Thoracic aorta (tissue), 2 donors: ENCODE data around the gene ARHGDIG. TPM values are rescaled to one million over a fixed set of nuclear protein-coding genes. Genes with fewer than 3 reads are reported as not detected.
A peak's percentile ranks its signal among the peaks of the same experiment; 100 is the strongest.

Experiments used
- ATAC-seq: fragments of 150-250 bp; one replicate; pipeline ENCODE4 v1.8.0; 2017; ENCODE audit warnings: low read depth; ENCODE audit not compliant: insufficient number of reproducible peaks, low FRiP score
- DNase-seq: peaks from one replicate; pipeline ENCODE4 v3.0.0-alpha.2; 2020; ENCODE audit warnings: low spot score
- H3K27ac ChIP-seq, 2 donors: fragments of 200-600 bp; sonication (generic); 1 replicate in 1 of 2; 2 replicates in 1 of 2; pipeline ENCODE4 v1.5.1; 2016; ENCODE audit warnings: mild to moderate bottlenecking in 2 of 2, moderate library complexity in 2 of 2
- H3K27me3 ChIP-seq: fragments of 200-600 bp; sonication (generic); replicated peaks from 2 replicates; pipeline ENCODE4 v1.6.0; 2016; ENCODE audit warnings: mild to moderate bottlenecking; ENCODE audit not compliant: insufficient read depth
- H3K36me3 ChIP-seq: fragments of 200-600 bp; sonication (generic); one replicate; pipeline ENCODE4 v1.5.1; 2016
- H3K4me1 ChIP-seq, 2 donors: fragments of 200-600 bp; sonication (generic); 1 replicate in 1 of 2; 2 replicates in 1 of 2; pipeline versions ENCODE4 v1.5.1 to v1.6.0; 2016; ENCODE audit warnings: low read depth in 2 of 2, mild to moderate bottlenecking in 1 of 2; ENCODE audit not compliant: control insufficient read depth in 1 of 2
- H3K4me3 ChIP-seq: fragments of 200-600 bp; sonication (generic); 2 replicates; pipeline ENCODE4 v1.5.1; 2016; ENCODE audit warnings: mild to moderate bottlenecking
- H3K9me3 ChIP-seq: fragments of 200-600 bp; sonication (generic); 2 replicates; pipeline ENCODE4 v1.5.1; 2016
- CTCF ChIP-seq: fragments of 200-600 bp; sonication (generic); IDR thresholded peaks from one replicate; pipeline ENCODE4 v1.5.1; 2019; ENCODE audit warnings: antibody characterized with exemption
- total RNA-seq, 2 donors: library from RNA; depleted of rRNA; stranded (reverse); fragments of >200 nt; gene quantifications; one replicate each; pipeline versions ENCODE4 v1.1.0 to v1.2.3, GENCODE V29; 2016

Gene ARHGDIG
- total RNA-seq = not detected

- Histone ChIP-seq H3K27me3 (no peaks in the 10 kb centered on the region), H3K27ac (no peak within 1 kb of the TSS), H3K4me3 (peak within 1 kb of the TSS; percentile 52), H3K36me3 (no peaks in the 10 kb centered on the region), H3K4me1 (peaks cover 0 to 10% of the 10 kb centered on the region in 2 donors), H3K9me3 (no peaks in the 10 kb centered on the region)
- ATAC-seq = no peak
- no peak for TF ChIP-seq CTCF
- DNase-seq = no peak
Observed at GRCh38 chr16:280552-280951, at the start of gene ARHGDIG. TSS of gene ARHGDIG (plus strand) at chr16:280591. CDS start at chr16:280681, 90 bp downstream.

- Histone ChIP-seq H3K4me1 (peaks cover 15 to 23% of the 10 kb centered on the region in 2 donors), H3K9me3 (no peaks in the 10 kb centered on the region), H3K4me3 (no peak overlapping the region), H3K36me3 (peaks cover 12% of the 10 kb centered on the region), H3K27ac (no peak overlapping the region), H3K27me3 (no peaks in the 10 kb centered on the region)
- ATAC-seq (no peak), DNase-seq (no peak)
- TF ChIP-seq CTCF = no peak
Observed at GRCh38 chr16:230949-231348, 49.4 kb upstream of the ARHGDIG start.

GRCh38 chr16:234468-235305, 45.7 kb upstream of the ARHGDIG start, which contains the start of gene FAM234A:
TSS of gene FAM234A (plus strand) at chr16:234821. CDS start at chr16:254414, 19,593 bp downstream.
- H3K9me3 ChIP-seq = no peaks in the 10 kb centered on the region
- ATAC-seq (peak; percentile 80), DNase-seq (peak; percentile 76)
- no peaks in the 10 kb centered on the region for H3K36me3 ChIP-seq
- peaks cover 5 to 9% of the 10 kb centered on the region in 2 donors for H3K4me1 ChIP-seq
- no peaks in the 10 kb centered on the region for H3K27me3 ChIP-seq
- H3K4me3 ChIP-seq = peak within 1 kb of the TSS; percentile 80
- TF ChIP-seq CTCF = peak; percentile 47
- H3K27ac ChIP-seq = peak within 1 kb of the TSS; percentile 84 to 89

GRCh38 chr16:239948-240277, 40.5 kb upstream of the ARHGDIG start:
- Histone ChIP-seq H3K4me1 (peaks cover 5 to 9% of the 10 kb centered on the region in 2 donors), H3K9me3 (no peaks in the 10 kb centered on the region), H3K27me3 (no peaks in the 10 kb centered on the region), H3K27ac (no peak overlapping the region), H3K36me3 (no peaks in the 10 kb centered on the region), H3K4me3 (no peak overlapping the region)
- DNase-seq (no peak), ATAC-seq (no peak)
- no peak for TF ChIP-seq CTCF

- H3K9me3 ChIP-seq = no peaks in the 10 kb centered on the region
- no peak overlapping the region for H3K27ac ChIP-seq
- no peak overlapping the region for H3K4me3 ChIP-seq
- ATAC-seq (no peak), DNase-seq (no peak)
- no peaks in the 10 kb centered on the region for H3K27me3 ChIP-seq
- H3K4me1 ChIP-seq = peaks cover 3 to 6% of the 10 kb centered on the region in 2 donors
- no peak for TF ChIP-seq CTCF
- H3K36me3 ChIP-seq = no peaks in the 10 kb centered on the region
Observed at GRCh38 chr16:240559-240958, 39.8 kb upstream of the ARHGDIG start.
